ENCODE results near the gene STX8.

Gene STX8

GRCh38 chr17:9292561-9292941, 283.1 kb downstream of the STX8 start:
- DNase-seq (ENCODE audit: low read depth): no peak

DNA sequence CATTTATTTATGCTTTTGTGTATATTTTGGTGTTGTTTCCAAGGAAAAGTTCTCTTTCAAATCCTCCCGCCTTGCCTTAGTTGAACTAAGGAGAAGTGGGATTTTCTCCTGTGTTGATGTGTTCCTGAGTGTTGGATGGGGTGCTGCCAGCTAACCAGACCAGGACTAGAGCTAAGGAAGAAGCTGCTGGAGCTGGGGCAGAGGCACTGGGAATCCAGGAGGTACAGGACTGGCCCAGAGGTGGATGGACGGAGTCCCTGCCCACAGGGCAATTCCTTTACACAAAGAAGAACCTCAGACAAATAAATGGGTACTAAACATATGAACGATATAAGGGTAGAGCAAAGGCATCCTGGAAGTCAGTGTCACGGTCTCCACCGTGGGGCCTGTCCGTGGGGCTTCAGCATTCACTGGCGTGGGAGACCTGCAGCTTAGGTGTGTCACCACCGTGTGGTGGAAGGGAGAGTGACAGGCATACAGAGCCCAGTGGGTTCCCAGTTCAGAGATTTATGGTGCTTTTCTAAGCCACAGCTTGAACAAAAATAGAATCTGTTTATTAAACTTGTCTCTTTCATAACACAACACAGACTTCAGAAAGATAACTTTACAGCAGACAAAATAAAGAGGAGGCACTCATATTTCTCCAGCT, 283.6 kb downstream of the STX8 start:
- no peak for DNase-seq (ENCODE audit: low read depth)

DNA sequence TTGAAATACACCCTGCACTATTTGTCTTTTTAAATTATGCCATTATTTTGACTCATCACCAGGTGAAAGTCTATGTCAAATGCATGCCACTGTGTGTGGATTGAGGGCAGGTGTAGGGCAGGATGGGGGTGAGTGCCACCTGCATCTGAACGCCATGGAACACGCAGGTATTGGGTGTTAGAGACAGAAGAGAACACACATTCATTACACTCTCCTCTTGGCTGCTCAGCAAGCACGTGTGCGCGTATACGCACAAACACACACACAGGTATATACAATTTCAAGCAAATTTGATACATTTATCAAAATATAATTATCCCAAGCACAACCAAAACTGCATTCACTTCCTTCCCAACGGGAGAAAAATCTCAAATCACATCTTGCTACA, 285.4 kb downstream of the STX8 start:
- no peak for DNase-seq (ENCODE audit: low read depth)

GRCh38 chr17:9287306-9287705, 288.3 kb downstream of the STX8 start:
- DNase-seq (ENCODE audit: low read depth): no peak

DNA sequence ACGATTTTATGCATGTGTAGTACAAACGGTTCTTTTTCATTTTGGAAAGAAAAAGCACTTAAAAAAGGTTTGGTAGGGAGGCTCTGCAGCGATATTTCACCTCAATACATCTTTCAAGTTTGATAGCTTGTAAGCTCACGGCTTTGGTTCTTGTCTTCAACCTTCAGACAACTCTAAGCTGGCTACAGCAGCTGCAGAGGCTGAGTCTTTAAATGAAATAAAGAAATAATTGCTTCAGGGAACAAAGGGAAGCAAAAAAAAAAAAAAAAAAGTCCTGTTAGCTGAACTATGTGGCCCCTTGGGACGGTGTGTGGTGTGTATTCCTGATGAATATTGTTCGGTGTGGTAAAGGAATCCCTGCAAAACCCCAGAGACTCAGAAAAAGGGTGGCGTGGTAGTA, 289.2 kb downstream of the STX8 start:
- no peak for DNase-seq (ENCODE audit: low read depth)

GRCh38 chr17:9285602-9286427, 289.8 kb downstream of the STX8 start:
- no peak for DNase-seq (ENCODE audit: low read depth)

- no peak for DNase-seq (ENCODE audit: low read depth)
Measured at GRCh38 chr17:9284884-9285283, 290.7 kb downstream of the STX8 start.

DNA sequence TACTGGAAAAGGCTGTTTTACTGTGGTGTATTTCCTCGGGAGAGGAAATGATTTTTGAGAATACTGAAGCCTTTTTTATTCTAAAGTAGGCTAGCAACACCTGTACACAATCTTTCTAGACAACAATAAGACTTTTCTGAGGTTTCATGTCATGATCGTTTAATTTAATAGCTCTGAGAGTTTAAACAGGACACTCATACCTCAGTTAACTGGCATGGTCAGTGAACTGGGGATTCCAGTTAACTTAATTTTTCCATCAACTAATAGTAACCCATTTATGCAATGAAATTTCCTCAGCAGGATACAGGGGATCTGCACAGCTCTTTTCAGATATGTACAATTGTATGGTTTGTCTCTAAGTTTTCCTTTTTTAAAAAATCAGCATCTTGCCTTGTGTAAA, 291.7 kb downstream of the STX8 start:
- no peak for DNase-seq (ENCODE audit: low read depth)

- no peak for DNase-seq (ENCODE audit: low read depth)
Measured at GRCh38 chr17:9279893-9280292, 295.7 kb downstream of the STX8 start.

DNA sequence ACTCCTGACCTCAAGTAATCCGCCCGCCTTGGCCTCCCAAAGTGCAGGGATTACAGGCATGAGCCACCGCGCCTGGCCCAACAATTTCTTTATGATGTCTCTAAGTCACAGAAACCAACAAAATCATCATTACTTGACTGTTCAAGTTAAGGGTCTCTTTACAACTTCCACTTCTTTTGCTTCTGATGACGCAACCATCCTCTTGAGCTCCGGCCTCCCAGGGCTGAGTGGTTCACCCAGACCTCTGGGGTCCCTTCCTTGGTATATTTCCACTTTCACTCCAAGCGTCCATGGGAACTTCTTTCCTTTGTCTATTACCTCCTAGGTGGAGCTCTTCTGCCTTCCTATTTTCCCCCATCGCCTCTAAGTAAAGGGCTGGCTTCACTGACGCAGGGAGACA, 300.6 kb downstream of the STX8 start:
- DNase-seq (ENCODE audit: low read depth): no peak

GRCh38 chr17:9273428-9274391, 301.9 kb downstream of the STX8 start:
- DNase-seq (ENCODE audit: low read depth): no peak

DNA sequence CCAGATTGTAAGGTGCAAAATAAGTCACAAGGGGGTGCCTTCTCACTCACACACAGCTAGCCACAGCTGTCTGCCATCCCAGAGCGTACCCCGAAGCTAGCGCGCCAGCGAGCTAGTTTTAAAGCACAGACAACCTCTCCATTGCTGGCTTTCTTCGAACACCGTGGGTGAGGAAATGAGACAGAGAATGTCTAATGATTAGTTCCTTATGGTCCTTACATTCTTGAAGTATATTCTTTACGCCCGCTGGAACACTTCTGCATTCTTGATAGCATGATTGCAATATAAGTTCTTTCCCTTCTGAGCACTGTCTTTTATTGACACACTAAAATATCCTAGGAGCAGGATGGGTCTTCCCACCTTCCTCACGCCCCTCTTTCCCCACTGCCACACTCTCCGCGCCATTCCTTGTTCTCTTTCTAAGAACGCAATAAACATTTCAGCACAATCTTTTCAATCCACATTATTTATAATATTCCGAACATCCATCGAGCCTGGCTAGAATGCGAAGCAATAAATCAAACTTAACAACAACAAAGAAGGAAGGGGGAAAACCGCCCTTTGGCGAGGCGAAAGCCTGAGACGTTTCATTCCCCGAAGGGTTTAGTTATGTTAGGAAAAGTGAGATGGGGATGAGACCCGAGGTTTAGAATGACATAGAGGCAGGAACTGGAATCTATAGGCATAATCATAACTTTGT, 303.0 kb downstream of the STX8 start:
- DNase-seq (ENCODE audit: low read depth): no peak

GRCh38 chr17:9271989-9272388, 303.6 kb downstream of the STX8 start:
- DNase-seq (ENCODE audit: low read depth): no peak

- DNase-seq (ENCODE audit: low read depth): no peak
Measured at GRCh38 chr17:9270921-9271320, 304.7 kb downstream of the STX8 start.

DNA sequence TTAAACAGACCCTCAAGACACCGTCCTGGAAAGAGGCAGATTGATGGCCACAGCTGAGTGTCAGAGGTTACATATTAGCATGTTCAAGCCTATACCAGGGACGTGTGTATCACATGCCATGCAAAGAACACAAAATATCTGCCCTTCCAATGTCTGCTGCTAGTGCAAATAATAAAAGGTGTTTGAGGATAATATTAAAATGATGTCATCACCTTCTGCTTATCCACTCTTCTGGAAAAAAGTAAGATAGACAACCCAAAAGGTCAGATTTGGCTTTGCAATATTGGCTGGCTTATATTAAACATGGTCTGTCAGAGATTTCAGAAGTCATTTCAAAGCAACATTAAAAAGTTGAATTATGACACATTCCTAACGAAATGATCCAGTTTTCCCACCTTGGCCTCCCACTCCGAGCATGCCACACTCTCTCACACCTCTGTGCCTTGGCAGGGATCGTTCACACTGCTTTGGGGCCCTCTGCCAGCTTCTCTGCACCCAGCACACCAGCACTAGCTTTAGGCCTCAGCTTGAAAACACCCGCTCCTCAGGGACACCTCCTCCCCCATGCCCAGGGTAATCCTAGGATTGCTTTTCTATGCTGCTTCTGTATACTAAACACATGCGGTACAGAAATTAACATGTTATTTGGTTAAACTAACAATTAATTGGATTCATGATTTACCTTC, 306.1 kb downstream of the STX8 start:
- DNase-seq (ENCODE audit: low read depth): no peak

DNA sequence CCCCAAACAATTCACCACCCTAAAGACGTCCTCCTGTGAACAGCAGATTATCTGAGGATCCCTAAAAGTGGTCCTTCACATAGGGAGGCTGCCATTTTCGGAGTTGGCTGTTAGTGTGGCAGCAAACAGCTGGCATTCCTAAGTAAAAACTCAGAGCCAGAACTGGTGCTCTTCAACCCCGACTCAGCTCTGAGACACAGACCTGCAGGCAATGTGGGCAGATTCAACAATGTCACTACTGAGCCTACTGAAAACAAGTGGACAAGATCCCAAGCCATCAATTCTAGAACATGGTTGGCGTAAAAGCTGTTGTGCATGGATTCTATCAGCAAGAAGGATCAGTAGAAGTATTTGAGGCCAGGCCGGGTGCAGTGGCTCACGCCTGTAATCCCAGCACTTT, 307.1 kb downstream of the STX8 start:
- DNase-seq (ENCODE audit: low read depth): no peak

DNA sequence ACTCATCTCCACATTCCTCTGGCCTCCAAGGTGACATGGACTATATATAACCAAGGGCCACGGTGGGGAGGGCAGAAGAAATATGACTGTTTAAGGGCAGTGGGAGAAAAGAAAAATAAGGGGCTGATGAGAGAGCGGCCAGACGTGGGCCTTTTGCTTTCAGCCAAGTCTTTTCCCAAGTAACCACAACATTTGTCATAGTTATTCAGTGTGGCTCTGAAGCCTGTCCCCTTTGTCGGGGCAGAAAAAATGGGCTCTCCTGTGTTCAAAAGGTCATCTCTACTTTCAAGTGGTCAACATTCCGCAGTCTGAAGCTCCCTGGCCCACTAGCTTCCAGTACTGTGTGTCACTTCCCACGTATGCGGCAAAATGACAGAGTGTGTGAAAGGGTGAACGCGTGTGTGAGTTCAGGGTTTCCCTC, 308.9 kb downstream of the STX8 start:
- DNase-seq (ENCODE audit: low read depth): no peak

- DNase-seq (ENCODE audit: low read depth): no peak
Measured at GRCh38 chr17:9266031-9266680, 309.5 kb downstream of the STX8 start.

- no peak for DNase-seq (ENCODE audit: low read depth)
Measured at GRCh38 chr17:9261081-9262012, 314.3 kb downstream of the STX8 start.

DNA sequence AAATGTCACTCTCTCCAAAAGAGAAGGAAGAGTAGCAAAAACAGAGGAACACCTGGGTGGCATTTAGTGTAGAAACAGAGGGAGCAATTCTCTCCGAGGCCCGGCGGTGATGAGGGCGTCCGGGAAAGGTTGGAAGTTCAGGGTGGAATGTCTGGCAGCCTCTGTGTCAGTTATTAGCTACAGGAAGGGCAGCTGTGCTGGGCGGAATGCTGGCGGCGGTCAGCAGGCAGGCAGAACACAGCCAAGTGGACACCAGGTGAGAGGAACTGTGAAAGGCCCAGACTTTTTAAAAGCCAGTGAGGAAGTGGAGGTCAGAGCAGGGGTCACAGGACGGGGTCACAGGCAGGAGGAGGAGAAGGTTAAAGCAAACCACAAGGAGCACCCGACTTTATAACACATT, 316.2 kb downstream of the STX8 start:
- DNase-seq (ENCODE audit: low read depth): no peak
